Measurements from ENCODE around the gene BET1. TPM values are rescaled to one million over a fixed set of nuclear protein-coding genes. Genes with fewer than 3 reads are reported as not detected.

Gene BET1
- total RNA-seq, 1 experiment from 2014 or later: 26.2 TPM

DNA sequence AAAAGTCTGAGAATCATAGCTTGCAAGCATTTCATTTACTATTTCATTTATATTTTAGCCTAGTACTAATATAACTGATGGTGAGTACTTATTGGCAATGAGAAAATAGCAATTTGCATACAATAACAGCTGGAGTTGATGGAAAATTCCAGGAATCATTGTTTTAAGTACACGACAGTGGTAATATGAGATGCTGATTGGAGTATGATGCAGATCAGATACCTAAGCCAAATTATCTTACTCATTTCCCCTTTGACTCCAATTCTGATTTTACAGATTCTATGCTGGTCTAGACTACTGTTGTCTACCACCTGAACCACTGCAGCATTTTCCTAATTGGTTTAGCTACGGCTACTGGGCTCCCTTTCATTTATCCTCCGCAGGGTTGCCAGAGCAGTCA, 45.9 kb downstream of the BET1 start:
- no peak overlapping the region for H3K4me3 ChIP-seq (ENCODE audit: insufficient read depth, low read depth, low read length)
- H3K36me3 ChIP-seq (replicated peaks; ENCODE audit: control insufficient read depth, insufficient read depth, low read length): no peaks in the 10 kb centered on the region
- DNase-seq: no peak
- H3K27me3 ChIP-seq (ENCODE audit: control insufficient read depth, insufficient read depth, low read length): no peaks in the 10 kb centered on the region

DNA sequence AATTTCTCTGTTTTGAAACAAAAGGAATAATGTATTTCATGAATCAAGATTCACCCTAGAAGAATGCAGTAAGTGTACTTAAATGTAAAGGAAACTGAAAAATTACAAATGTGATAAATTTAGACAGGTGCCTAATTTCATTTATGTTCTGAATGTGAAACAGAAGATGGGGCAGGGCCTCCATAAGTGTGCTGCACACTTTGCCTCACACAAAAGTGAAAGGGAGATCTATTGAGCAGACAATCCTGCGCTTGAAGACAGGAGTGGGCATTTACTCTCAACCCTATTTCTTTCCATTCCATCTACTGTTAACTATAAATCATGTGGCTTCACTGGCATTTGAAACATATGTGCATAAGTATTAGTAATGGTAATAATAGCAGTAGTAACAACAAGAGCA, 46.4 kb downstream of the BET1 start:
- Histone ChIP-seq H3K4me3 (ENCODE audit: insufficient read depth, low read depth, low read length) (no peak overlapping the region), H3K27me3 (ENCODE audit: control insufficient read depth, insufficient read depth, low read length) (no peaks in the 10 kb centered on the region), H3K36me3 (replicated peaks; ENCODE audit: control insufficient read depth, insufficient read depth, low read length) (no peaks in the 10 kb centered on the region)
- no peak for DNase-seq

GRCh38 chr7:93955304-93955703, 48.9 kb downstream of the BET1 start:
- no peak for DNase-seq
- Histone ChIP-seq H3K36me3 (replicated peaks; ENCODE audit: control insufficient read depth, insufficient read depth, low read length) (no peaks in the 10 kb centered on the region), H3K27me3 (ENCODE audit: control insufficient read depth, insufficient read depth, low read length) (no peaks in the 10 kb centered on the region), H3K4me3 (ENCODE audit: insufficient read depth, low read depth, low read length) (no peak overlapping the region)

DNA sequence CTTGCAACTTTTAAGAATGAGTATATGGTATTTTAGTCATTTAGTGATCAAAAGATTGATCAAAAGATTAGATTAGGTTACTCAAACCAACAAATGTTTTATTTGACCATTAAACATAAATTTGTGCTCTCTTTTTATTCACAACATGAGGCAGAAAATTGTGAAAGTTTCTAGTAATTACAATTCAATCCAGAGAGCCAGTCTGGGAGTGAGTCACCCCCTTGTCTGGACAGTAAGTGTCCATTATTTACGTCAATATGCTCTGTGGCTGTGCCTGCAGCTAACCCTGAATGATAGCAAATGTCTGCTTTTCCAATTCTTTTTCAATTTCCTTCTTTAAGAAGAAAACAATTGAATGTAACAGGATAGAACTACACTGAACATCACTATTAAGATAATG, 54.7 kb downstream of the BET1 start:
- no peak for DNase-seq
- Histone ChIP-seq H3K36me3 (replicated peaks; ENCODE audit: control insufficient read depth, insufficient read depth, low read length) (no peaks in the 10 kb centered on the region), H3K4me3 (ENCODE audit: insufficient read depth, low read depth, low read length) (no peak overlapping the region), H3K27me3 (ENCODE audit: control insufficient read depth, insufficient read depth, low read length) (no peaks in the 10 kb centered on the region)

DNA sequence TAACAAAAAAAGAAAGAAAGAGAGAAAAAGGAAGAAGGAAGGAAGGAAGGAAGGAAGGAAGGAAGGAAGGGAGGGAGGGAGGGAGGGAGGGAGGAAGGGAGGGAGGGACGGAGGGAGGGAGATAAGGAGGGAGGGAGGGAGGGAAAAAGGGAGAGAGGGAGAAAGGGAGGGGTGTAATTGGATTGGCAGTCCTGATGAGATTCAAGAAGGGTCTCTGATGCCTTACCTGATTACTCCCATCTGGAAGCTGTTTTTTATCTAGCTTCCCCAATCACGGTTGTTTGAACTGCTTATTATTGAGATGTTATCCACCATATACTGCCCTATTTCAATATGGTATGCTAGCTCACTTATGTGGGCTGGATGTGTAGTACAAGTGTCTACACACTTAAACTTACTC, 55.3 kb downstream of the BET1 start:
- no peak for DNase-seq
- H3K27me3 ChIP-seq (ENCODE audit: control insufficient read depth, insufficient read depth, low read length): no peaks in the 10 kb centered on the region
- H3K36me3 ChIP-seq (replicated peaks; ENCODE audit: control insufficient read depth, insufficient read depth, low read length): no peaks in the 10 kb centered on the region
- H3K4me3 ChIP-seq (ENCODE audit: insufficient read depth, low read depth, low read length): no peak overlapping the region

- DNase-seq: no peak
- Histone ChIP-seq H3K27me3 (ENCODE audit: control insufficient read depth, insufficient read depth, low read length) (no peaks in the 10 kb centered on the region), H3K4me3 (ENCODE audit: insufficient read depth, low read depth, low read length) (no peak overlapping the region), H3K36me3 (replicated peaks; ENCODE audit: control insufficient read depth, insufficient read depth, low read length) (no peaks in the 10 kb centered on the region)
Measured at GRCh38 chr7:93948106-93948505, 56.0 kb downstream of the BET1 start.

GRCh38 chr7:93945756-93946535, 58.2 kb downstream of the BET1 start:
- no peak for DNase-seq
- Histone ChIP-seq H3K27me3 (ENCODE audit: control insufficient read depth, insufficient read depth, low read length) (no peaks in the 10 kb centered on the region), H3K36me3 (replicated peaks; ENCODE audit: control insufficient read depth, insufficient read depth, low read length) (no peaks in the 10 kb centered on the region), H3K4me3 (ENCODE audit: insufficient read depth, low read depth, low read length) (no peak overlapping the region)

DNA sequence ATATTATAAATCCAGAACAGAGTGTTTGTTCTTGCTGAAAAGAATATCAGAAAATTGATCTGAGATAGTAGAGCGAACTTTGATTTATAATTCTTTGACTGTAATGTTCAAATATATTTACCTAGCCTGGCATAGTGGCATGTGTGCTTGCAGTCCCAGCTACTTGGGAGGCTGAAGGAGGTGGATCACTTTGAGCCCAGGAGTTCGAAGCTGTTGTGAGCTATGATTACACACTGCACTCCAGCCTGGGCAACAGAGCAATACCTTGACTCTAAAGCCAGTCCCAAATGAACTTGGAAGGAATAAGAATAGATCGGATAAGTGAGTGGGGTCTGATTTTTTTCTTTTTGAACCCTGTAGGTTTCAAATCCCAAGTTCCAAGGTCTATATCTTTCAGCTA, 59.1 kb downstream of the BET1 start:
- Histone ChIP-seq H3K27me3 (ENCODE audit: control insufficient read depth, insufficient read depth, low read length) (no peaks in the 10 kb centered on the region), H3K4me3 (ENCODE audit: insufficient read depth, low read depth, low read length) (no peak overlapping the region), H3K36me3 (replicated peaks; ENCODE audit: control insufficient read depth, insufficient read depth, low read length) (no peaks in the 10 kb centered on the region)
- no peak for DNase-seq

DNA sequence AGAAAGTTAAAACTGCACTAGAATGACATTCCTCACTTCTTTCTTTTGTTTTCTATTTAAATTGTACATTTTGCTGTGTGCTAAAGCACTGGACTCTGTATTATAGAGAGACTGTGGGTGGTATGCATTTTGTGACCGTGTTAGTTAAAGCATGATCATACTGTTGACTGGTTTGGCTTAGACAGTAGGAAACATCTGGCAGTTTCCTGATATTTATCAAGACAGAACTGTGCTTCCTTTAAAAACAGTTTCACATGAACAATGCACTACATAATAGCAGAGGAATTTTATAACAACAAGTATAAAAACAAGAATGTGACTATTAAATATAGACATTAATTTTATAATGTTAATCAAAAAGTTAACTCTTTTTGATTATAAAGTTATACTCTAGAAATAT, 59.5 kb downstream of the BET1 start:
- no peaks in the 10 kb centered on the region for H3K27me3 ChIP-seq (ENCODE audit: control insufficient read depth, insufficient read depth, low read length)
- no peak overlapping the region for H3K4me3 ChIP-seq (ENCODE audit: insufficient read depth, low read depth, low read length)
- H3K36me3 ChIP-seq (replicated peaks; ENCODE audit: control insufficient read depth, insufficient read depth, low read length): no peaks in the 10 kb centered on the region
- DNase-seq: no peak

DNA sequence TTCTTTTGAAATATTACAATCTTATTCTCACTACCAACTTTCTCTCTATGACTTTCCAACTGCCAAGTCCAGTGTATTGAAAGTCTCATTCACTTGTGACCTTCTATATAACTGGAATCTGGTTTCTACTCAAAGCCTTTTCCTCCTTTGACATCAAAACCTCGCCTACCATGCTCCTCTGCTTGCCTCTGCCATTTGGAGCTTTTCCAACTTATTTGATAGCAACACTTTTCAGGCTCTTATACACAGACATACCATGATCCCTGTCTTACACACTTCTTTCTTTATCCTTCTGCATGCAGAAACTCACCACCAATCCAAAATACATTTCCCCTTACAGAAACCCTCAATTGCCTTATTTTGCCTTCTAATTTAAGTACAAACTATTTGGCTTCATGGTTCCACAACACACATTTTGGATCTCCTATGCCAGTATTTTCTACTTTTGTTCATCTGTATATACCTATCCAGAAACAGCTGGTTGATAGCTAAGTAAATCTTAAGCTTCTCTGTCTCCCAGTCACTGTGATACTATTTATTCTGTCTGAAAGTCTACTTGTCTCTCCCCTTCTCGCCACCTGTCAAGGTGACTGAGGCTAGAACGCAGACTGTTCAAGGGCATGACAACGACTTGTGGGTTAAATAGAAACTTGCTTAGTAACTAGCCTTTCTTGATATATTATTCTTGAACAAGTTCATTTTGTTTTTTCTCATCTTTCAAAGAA, 60.2 kb downstream of the BET1 start:
- no peak for DNase-seq
- Histone ChIP-seq H3K4me3 (ENCODE audit: insufficient read depth, low read depth, low read length) (no peak overlapping the region), H3K27me3 (ENCODE audit: control insufficient read depth, insufficient read depth, low read length) (no peaks in the 10 kb centered on the region), H3K36me3 (replicated peaks; ENCODE audit: control insufficient read depth, insufficient read depth, low read length) (no peaks in the 10 kb centered on the region)

Other genes with a start within 250 kb of the BET1 start
- 4.8 and 8.1 TPM in 2 replicates for gene TFPI2, start 113.6 kb downstream of the BET1 start, total RNA-seq (2014; rRNA removed; shearing (Covaris generic))
- gene GNGT1, start 97.8 kb downstream of the BET1 start, total RNA-seq (2014; rRNA removed; shearing (Covaris generic)): not detected in 2 replicates
- 1.3 and 1.9 TPM in 2 replicates for gene GNG11, start 82.6 kb downstream of the BET1 start, total RNA-seq (2014; rRNA removed; shearing (Covaris generic))